ENCODE measurements around the gene CRY2.
"Not testable (repeated sequence)": the region's sequence is repeated elsewhere in the genome, so short reads cannot be mapped to it uniquely, and the experiment has no call there.

The CRY2 gene

GRCh38 chr11:45810431-45811108 is 36.7 kb upstream of the CRY2 start:
- no peak for DNase-seq
- in situ Hi-C loops (cut with MboI; ENCODE audit: low pct_unique_long_range_greater_than_20kb, low sequenced_read_pairs), result no loop called here

- in situ Hi-C loops (cut with MboI; ENCODE audit: low pct_unique_long_range_greater_than_20kb, low sequenced_read_pairs), result no loop called here
- no peak for DNase-seq
Measured at GRCh38 chr11:45811109-45811435, 36.2 kb upstream of the CRY2 start.

GRCh38 chr11:45811571-45812290 is 35.5 kb upstream of the CRY2 start:
- in situ Hi-C loops (cut with MboI; ENCODE audit: low pct_unique_long_range_greater_than_20kb, low sequenced_read_pairs), result no loop called here
- DNase-seq, result no peak

- in situ Hi-C loops (cut with MboI; ENCODE audit: low pct_unique_long_range_greater_than_20kb, low sequenced_read_pairs), result no loop called here
Measured at GRCh38 chr11:45812581-45813548, 34.4 kb upstream of the CRY2 start.

GRCh38 chr11:45815747-45816146 is 31.5 kb upstream of the CRY2 start:
- in situ Hi-C loops (cut with MboI; ENCODE audit: low pct_unique_long_range_greater_than_20kb, low sequenced_read_pairs), result no loop called here
- peak; percentile 37 for DNase-seq

More at GRCh38 chr11:45812581-45813548, 34.4 kb upstream of the CRY2 start:
- no peak for DNase-seq

DNA sequence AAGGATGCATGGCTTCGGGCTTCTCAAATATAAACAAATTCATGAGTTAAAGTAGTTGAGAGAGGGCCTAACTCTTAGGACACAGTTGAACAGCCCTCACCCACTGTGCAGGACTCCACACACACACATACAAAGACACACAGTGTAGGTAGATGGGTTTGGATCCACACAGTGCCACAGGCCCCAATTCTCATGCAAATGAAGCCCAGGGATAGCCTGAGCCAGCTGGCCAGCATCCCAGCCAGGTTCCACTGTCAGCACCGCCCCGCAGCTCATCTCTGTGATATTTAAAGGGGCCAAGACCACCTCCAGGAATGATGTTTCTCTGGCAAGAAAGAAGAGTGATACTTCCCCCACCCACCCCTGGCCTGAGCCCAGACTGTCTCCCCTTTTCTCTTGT is 30.7 kb upstream of the CRY2 start:
- DNase-seq, result no peak
- in situ Hi-C loops (cut with MboI; ENCODE audit: low pct_unique_long_range_greater_than_20kb, low sequenced_read_pairs), result no loop called here

DNA sequence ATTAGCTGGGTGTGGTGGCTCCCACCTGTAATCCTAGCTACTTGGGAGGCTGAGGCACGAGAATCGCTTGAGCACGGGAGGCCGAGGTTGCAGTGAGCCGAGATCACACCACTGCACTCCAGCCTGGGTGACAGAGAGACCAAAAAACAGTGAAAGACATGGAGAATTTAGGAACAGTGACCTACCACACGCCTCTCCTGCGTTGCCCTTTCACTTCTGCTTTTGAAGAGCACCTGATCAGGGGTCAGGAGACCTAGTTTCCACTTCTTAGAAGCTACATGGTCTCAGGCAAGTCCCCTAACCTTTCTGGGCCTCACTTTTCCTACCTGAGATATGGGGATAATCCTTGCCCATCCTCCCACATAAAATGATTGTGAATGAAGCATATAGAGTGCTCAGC is 30.1 kb upstream of the CRY2 start:
- DNase-seq, result no peak

DNA sequence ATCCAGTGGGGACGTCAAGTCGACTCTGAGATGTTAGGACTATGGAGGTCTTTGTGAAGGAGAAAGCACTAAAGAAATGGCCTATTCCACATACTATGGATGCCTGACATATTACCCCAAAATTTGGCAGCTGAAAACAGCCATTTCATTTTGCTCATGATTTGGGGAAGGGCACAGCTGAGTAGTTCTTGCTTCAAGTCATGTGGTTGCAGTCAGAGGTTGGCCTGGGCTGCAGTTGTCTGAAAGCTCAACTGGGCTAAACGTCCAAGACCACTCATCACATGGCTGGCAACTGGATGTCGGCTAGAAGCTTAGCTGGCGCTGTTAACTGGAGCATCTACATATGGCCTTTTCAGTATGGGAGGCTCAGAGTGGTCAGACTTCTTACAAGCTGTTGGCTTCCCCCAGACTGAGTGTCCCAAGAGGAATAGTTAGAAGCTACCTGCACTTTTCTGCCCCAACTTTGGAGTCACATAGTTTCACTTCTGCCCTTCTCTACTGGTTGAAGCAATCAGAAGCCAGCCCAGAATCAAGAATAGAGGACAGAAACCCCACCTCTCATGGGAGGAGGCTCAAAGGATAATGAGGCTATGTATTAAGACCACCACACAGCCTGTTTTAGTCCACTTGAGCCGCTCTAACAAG is 28.2 kb upstream of the CRY2 start:
- in situ Hi-C loops (cut with MboI; ENCODE audit: low pct_unique_long_range_greater_than_20kb, low sequenced_read_pairs), result no loop called here
- no peak for DNase-seq

More for the DNA sequence above, 30.1 kb upstream of the CRY2 start:
- in situ Hi-C loops (cut with MboI; ENCODE audit: low pct_unique_long_range_greater_than_20kb, low sequenced_read_pairs), result no loop called here

- no peak for DNase-seq
- in situ Hi-C loops (cut with MboI; ENCODE audit: low pct_unique_long_range_greater_than_20kb, low sequenced_read_pairs), result no loop called here
Measured at GRCh38 chr11:45820211-45820857, 26.9 kb upstream of the CRY2 start.

GRCh38 chr11:45826492-45826891 is 20.8 kb upstream of the CRY2 start:
- in situ Hi-C loops (cut with MboI; ENCODE audit: low pct_unique_long_range_greater_than_20kb, low sequenced_read_pairs); DNase-seq: not testable (repeated sequence)

DNA sequence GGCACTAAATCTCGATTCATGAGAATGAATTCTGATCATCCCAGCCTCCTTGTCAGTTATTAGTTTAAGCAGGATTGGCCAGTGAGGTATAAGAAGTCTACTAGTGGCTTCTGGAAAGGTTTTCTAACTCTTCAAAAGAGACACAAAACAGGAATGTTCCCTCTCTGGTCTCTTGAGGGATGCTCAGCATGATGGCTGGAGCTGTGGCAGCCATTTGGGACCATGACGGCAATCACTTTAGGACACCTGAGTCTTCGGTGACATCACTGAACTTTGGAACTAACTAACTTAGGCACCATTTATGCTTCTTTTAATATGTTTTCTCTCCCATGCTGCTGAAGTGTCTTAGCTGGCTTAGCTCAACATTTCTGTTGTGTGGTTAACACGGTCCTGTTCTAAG is 20.2 kb upstream of the CRY2 start:
- no peak for DNase-seq
- in situ Hi-C loops (cut with MboI; ENCODE audit: low pct_unique_long_range_greater_than_20kb, low sequenced_read_pairs), result no loop called here

GRCh38 chr11:45828996-45829395 is 18.3 kb upstream of the CRY2 start:
- in situ Hi-C loops (cut with MboI; ENCODE audit: low pct_unique_long_range_greater_than_20kb, low sequenced_read_pairs), result no loop called here
- no peak for DNase-seq

GRCh38 chr11:45830596-45830995 is 16.7 kb upstream of the CRY2 start:
- no peak for DNase-seq
- in situ Hi-C loops (cut with MboI; ENCODE audit: low pct_unique_long_range_greater_than_20kb, low sequenced_read_pairs), result no loop called here

- DNase-seq, result no peak
- in situ Hi-C loops (cut with MboI; ENCODE audit: low pct_unique_long_range_greater_than_20kb, low sequenced_read_pairs), result no loop called here
Measured at GRCh38 chr11:45832811-45833441, 14.3 kb upstream of the CRY2 start.

DNA sequence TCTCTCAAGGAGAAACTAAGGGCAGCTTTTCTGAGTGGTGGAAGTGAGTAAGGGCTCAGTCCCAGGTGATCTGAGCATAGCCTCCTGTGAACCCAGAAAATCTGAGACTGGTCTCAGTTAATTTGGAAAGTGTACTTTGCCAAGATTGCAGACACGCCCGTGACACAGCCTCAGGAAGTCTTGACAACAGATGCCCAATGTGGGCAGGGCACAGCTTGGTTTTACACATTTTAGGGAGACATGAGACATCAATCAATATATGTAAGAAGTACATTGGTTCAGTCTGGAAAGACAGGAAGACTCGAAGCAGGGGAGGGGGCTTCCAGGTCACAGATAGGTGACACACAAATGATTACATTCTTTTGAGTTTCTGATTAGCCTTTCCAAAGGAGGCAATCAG is 13.5 kb upstream of the CRY2 start:
- DNase-seq, result no peak

GRCh38 chr11:45834298-45834756 is 12.9 kb upstream of the CRY2 start:
- DNase-seq, result peak; percentile 86
- in situ Hi-C loops (cut with MboI; ENCODE audit: low pct_unique_long_range_greater_than_20kb, low sequenced_read_pairs), result no loop called here

More for the DNA sequence above, 13.5 kb upstream of the CRY2 start:
- in situ Hi-C loops (cut with MboI; ENCODE audit: low pct_unique_long_range_greater_than_20kb, low sequenced_read_pairs), result no loop called here

- in situ Hi-C loops (cut with MboI; ENCODE audit: low pct_unique_long_range_greater_than_20kb, low sequenced_read_pairs), result no loop called here
- DNase-seq, result no peak
Measured at GRCh38 chr11:45839204-45839603, 8.1 kb upstream of the CRY2 start.

DNA sequence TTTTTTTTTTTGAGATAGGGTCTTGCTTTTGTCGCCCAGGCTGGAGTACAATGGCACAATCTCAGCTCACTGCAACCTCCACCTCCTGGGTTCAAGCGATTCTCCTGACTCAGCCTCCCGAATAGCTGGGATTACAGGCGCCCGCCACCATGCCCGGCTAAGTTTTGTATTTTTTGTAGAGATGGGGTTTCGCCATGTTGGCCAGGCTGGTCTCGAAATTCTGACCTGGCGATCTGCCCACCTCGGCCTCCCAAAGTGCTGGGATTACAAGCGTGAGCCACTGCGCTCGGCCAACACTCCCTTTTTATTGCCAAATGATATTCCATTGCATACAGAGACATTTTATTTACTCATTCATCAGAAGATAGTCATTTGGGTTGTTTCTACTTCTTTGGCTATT is 7.0 kb upstream of the CRY2 start:
- in situ Hi-C loops (cut with MboI; ENCODE audit: low pct_unique_long_range_greater_than_20kb, low sequenced_read_pairs); DNase-seq: not testable (repeated sequence)

Measured in KBM-7 (cell line).